ENCODE results near the gene MPPE1.

The MPPE1 gene

GRCh38 chr18:11909591-11910026 is 1.5 kb upstream of the MPPE1 start:
- H3K4me3 ChIP-seq (ENCODE audit: low read length) = no peak overlapping the region
- peak; percentile 30 for DNase-seq (ENCODE audit: low read depth)
- TF ChIP-seq CTCF (conservative IDR thresholded peaks at IDR 0.05; ENCODE audit: low read depth, low read length) = no peak

GRCh38 chr18:11909061-11909455 is 941 bp upstream of the MPPE1 start:
- TF ChIP-seq CTCF (conservative IDR thresholded peaks at IDR 0.05; ENCODE audit: low read depth, low read length) = no peak
- no peak for DNase-seq (ENCODE audit: low read depth)
- peak overlapping the region; percentile 69 for H3K4me3 ChIP-seq (ENCODE audit: low read length)

- DNase-seq (ENCODE audit: low read depth) = no peak
- H3K4me3 ChIP-seq (ENCODE audit: low read length) = peak overlapping the region; percentile 69
- no peak for TF ChIP-seq CTCF (conservative IDR thresholded peaks at IDR 0.05; ENCODE audit: low read depth, low read length)
Observed at GRCh38 chr18:11906926-11907874, 917 bp downstream of the MPPE1 start.

GRCh38 chr18:11906176-11906575 is 1.9 kb downstream of the MPPE1 start:
- no peak for DNase-seq (ENCODE audit: low read depth)
- no peak for TF ChIP-seq CTCF (conservative IDR thresholded peaks at IDR 0.05; ENCODE audit: low read depth, low read length)
- H3K4me3 ChIP-seq (ENCODE audit: low read length) = no peak overlapping the region

- DNase-seq (ENCODE audit: low read depth) = no peak
- H3K4me3 ChIP-seq (ENCODE audit: low read length) = no peak overlapping the region
- no peak for TF ChIP-seq CTCF (conservative IDR thresholded peaks at IDR 0.05; ENCODE audit: low read depth, low read length)
Observed at GRCh38 chr18:11905613-11906012, 2.5 kb downstream of the MPPE1 start.

GRCh38 chr18:11902522-11903292 is 5.4 kb downstream of the MPPE1 start:
- TF ChIP-seq CTCF (conservative IDR thresholded peaks at IDR 0.05; ENCODE audit: low read depth, low read length) = no peak
- DNase-seq (ENCODE audit: low read depth) = no peak
- no peak overlapping the region for H3K4me3 ChIP-seq (ENCODE audit: low read length)
